ENCODE data around the gene POLR2C. TPM values are rescaled to one million over a fixed set of nuclear protein-coding genes. Genes with fewer than 3 reads are reported as not detected.

Gene POLR2C
- total RNA-seq, 2 donors from 2014 or later: 110 to 130 TPM

DNA sequence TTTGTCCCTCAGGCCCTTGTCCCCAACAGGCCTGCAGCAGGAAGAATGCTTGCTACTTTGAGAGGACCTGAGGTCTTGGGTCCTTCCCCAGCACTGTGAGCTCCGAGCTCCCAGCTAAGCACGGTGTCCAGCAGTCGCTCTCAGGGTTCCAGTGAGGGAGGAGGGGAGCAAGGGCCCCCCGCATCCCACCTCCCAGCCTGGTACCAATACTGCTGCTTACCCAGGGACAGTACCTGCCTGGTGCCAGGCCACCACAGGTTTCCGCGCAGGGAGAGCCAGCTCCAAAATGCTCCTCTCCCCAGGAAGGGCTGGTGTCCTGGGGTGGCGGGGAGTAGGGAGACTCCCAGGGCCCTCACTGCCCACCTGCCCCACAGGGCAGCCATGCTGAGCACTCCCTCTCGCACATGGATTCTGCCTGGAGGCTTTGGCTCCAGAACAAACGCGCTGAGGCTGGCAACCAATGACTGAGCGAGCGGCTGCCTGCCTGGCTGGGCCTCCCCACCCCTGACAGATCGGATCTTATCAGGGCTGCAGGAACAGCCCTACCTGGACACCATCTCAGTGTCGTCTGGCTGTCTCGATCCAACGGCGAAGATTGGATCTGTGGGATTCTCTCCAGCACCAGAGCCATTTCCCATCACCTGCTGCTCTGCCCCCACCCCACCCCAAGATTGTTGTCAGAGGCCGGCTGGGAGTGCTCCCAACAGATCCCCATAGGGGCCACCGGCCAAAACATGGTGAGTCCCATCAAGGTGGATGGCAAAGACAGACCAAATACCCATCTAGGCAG, 21.4 kb downstream of the POLR2C start:
- Histone ChIP-seq H3K4me1 (ENCODE audit: control insufficient read depth in 1 of 2, low read depth in 2 of 2) (peaks cover 12 to 58% of the 10 kb centered on the region in 2 donors), H3K9me3 (no peaks in the 10 kb centered on the region), H3K27me3 (replicated peaks; ENCODE audit: insufficient read depth) (no peaks in the 10 kb centered on the region), H3K4me3 (no peak overlapping the region), H3K36me3 (no peaks in the 10 kb centered on the region), H3K27ac (peak overlapping the region; percentile 16 to 92)
- TF ChIP-seq, protein P1, sequence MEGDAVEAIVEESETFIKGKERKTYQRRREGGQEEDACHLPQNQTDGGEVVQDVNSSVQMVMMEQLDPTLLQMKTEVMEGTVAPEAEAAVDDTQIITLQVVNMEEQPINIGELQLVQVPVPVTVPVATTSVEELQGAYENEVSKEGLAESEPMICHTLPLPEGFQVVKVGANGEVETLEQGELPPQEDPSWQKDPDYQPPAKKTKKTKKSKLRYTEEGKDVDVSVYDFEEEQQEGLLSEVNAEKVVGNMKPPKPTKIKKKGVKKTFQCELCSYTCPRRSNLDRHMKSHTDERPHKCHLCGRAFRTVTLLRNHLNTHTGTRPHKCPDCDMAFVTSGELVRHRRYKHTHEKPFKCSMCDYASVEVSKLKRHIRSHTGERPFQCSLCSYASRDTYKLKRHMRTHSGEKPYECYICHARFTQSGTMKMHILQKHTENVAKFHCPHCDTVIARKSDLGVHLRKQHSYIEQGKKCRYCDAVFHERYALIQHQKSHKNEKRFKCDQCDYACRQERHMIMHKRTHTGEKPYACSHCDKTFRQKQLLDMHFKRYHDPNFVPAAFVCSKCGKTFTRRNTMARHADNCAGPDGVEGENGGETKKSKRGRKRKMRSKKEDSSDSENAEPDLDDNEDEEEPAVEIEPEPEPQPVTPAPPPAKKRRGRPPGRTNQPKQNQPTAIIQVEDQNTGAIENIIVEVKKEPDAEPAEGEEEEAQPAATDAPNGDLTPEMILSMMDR (IDR thresholded peaks at IDR 0.05): no peak
- ATAC-seq (ENCODE audit: insufficient number of reproducible peaks, low FRiP score, low read depth) (no peak), DNase-seq (ENCODE audit: low spot score) (no peak)

DNA sequence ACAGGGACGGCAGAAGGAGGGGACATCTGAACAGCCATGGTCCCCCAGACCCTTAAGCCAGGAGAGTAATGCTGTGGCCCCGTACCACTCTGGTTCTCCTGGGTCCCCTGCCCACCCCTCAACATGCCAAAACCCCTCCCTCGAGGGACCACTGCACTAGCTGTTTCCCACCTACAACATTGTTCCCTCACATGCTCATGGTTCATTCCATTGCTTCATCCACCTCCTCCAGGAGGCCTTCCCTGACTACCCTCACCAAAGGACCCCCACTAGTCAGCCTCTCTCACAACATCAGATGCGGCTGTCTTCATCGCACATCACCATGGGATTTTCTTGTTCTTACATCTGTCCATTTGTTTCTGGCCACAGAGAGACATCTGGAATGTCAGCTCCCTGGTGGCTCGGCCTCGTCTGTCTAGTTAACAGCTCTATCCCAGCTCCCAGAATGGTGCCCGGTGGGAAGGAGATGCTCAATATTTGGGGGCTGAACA, 22.1 kb downstream of the POLR2C start:
- Histone ChIP-seq H3K36me3 (no peaks in the 10 kb centered on the region), H3K9me3 (no peaks in the 10 kb centered on the region), H3K27ac (peak overlapping the region; percentile 81 to 92), H3K27me3 (replicated peaks; ENCODE audit: insufficient read depth) (no peaks in the 10 kb centered on the region), H3K4me3 (peak overlapping the region; percentile 90), H3K4me1 (ENCODE audit: control insufficient read depth in 1 of 2, low read depth in 2 of 2) (peaks cover 8 to 52% of the 10 kb centered on the region in 2 donors)
- TF ChIP-seq, protein P1 (IDR thresholded peaks at IDR 0.05): no peak
- ATAC-seq (ENCODE audit: insufficient number of reproducible peaks, low FRiP score, low read depth) (no peak), DNase-seq (ENCODE audit: low spot score) (no peak)

DNA sequence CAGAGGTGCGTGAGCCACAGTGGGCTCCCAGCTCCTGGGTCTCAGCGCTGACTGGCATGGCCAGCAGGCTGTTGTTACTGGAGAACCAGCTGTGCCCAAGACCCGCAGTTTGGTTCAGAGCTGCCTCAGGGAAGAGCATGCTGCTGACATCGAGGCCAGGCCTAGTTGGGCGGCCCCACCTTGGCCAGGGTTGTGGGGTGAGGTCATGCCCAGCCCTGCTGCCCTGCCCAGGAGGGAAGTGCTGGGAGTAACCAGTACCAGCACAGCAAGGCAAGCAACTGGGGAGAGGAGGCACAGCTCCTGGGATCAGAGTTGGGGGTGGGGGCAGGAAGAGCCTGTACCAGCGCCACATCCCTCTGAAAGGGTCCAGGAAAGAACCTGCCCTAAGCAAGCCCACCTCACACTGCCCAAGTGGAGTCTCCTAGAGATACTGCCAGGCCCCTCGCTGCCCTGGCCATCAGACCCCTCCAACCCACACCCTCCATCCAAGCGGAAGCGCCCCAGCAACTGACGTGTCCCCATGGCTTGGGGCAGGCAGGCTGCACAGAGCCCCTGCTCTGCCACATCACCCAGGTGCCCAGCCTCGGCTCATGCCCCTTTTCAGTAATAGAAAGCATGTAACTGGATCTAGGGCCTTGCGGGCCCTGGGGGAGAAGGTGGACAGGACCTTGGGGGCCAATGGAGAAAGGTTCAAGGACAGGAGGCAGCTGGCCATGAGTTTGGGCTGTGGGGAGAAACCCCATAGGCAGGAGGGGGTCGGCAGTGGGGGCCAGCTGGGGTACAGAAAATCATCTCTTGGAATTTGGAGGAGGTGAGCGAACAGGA, 22.8 kb downstream of the POLR2C start:
- Histone ChIP-seq H3K27ac (peak overlapping the region; percentile 81 to 92), H3K4me3 (peak overlapping the region; percentile 90), H3K9me3 (no peaks in the 10 kb centered on the region), H3K4me1 (ENCODE audit: control insufficient read depth in 1 of 2, low read depth in 2 of 2) (peaks cover 8 to 44% of the 10 kb centered on the region in 2 donors), H3K36me3 (no peaks in the 10 kb centered on the region), H3K27me3 (replicated peaks; ENCODE audit: insufficient read depth) (no peaks in the 10 kb centered on the region)
- TF ChIP-seq, protein P1 (IDR thresholded peaks at IDR 0.05): no peak
- DNase-seq (ENCODE audit: low spot score) (no peak), ATAC-seq (ENCODE audit: insufficient number of reproducible peaks, low FRiP score, low read depth) (no peak)

DNA sequence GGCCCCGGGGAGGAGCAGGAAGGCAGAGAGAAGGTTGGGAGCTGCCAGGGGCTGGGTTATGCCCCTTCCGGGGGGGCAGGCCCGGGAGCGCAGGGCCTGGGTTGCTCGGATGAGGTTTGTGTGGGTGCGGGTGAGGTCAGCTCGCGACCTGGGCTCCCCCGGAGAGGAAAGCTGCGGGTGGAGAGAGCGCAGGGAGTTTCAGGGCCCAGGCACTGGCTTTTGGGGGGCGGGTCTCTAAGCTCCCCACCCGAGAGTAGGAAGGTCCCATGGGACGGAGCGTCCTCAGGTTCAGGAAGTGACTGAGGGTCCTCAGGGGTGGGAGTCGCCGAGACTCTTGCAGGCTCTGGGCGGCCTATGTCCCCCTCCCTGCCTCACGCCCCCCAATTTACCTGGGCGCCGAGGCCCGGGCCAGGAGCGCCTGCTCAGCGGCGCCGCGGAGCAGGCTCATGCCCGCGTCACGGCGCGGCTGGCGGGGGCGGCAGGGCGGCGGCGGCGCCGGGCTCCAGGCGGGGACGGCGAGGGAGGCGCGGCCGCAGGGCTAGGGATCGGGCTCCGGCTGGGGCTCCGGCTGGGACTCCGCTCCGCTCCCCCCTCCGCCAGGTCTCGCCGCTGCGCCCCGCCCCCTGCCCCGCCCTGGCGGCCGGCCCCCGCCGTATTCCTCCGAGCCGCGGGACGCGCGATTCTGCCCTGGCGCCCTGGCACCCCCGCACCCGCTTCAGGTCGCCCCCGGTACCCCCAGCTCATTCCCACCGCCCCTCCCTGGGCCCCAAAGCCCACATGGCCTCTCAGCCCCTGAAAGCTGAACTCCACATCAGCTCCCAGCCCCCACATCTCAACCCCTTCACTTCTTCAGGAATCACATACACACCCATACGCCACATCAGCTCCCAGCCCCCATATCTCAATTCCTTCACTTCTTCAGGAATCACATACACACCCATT, 23.7 kb downstream of the POLR2C start, which contains the start of gene DOK4:
DOK4 (minus strand) TSS at position 578 of the 942 bp plus-strand sequence. CDS start 6,986 bp downstream, outside the sequence.
- H3K9me3 ChIP-seq: no peaks in the 10 kb centered on the region
- TF ChIP-seq, protein P1 (IDR thresholded peaks at IDR 0.05): no peak
- peak within 1 kb of the TSS; percentile 90 for H3K4me3 ChIP-seq
- DNase-seq (ENCODE audit: low spot score) (no peak), ATAC-seq (ENCODE audit: insufficient number of reproducible peaks, low FRiP score, low read depth) (peak; percentile 57)
- no peaks in the 10 kb centered on the region for H3K27me3 ChIP-seq (replicated peaks; ENCODE audit: insufficient read depth)
- H3K4me1 ChIP-seq (ENCODE audit: control insufficient read depth in 1 of 2, low read depth in 2 of 2): peaks cover 8 to 36% of the 10 kb centered on the region in 2 donors
- no peaks in the 10 kb centered on the region for H3K36me3 ChIP-seq
- peak within 1 kb of the TSS; percentile 86 to 92 for H3K27ac ChIP-seq
